Osteoblast (primary cell): ENCODE results near the gene SLC2A11. TPM values are rescaled to one million over a fixed set of nuclear protein-coding genes. Genes with fewer than 3 reads are reported as not detected.

Source experiments
- DNase-seq: peaks from one replicate; pipeline ENCODE4 v3.0.0; 2011; ENCODE audit warnings: low spot score, mixed read lengths; ENCODE audit not compliant: insufficient read length; ENCODE audit errors: missing footprints
- H2AFZ ChIP-seq: 2 replicates; pipeline ENCODE4 v1.6.0; 2011; ENCODE audit warnings: mild to moderate bottlenecking, low read length
- H3K27ac ChIP-seq: 2 replicates; pipeline ENCODE4 v1.5.1; 2011; ENCODE audit warnings: mild to moderate bottlenecking, low read depth, low read length, moderate library complexity
- H3K27me3 ChIP-seq: 2 replicates; pipeline ENCODE4 v1.6.0; 2012; ENCODE audit warnings: mild to moderate bottlenecking, control low read depth, inconsistent platforms, low read length, moderate library complexity; ENCODE audit not compliant: insufficient read depth
- H3K36me3 ChIP-seq: 2 replicates; pipeline ENCODE4 v1.5.1; 2011; ENCODE audit warnings: mild to moderate bottlenecking, low read length, control low read depth, moderate library complexity; ENCODE audit not compliant: insufficient read depth
- H3K4me1 ChIP-seq: 2 replicates; pipeline ENCODE4 v1.5.1; 2011; ENCODE audit warnings: mild to moderate bottlenecking, low read length, control low read depth, moderate library complexity; ENCODE audit not compliant: insufficient read depth
- H3K4me2 ChIP-seq: 2 replicates; pipeline ENCODE4 v1.6.0; 2011; ENCODE audit warnings: mild to moderate bottlenecking, low read length; ENCODE audit not compliant: insufficient read depth
- H3K4me3 ChIP-seq: fragments of 200-600 bp; sonication (generic); 3 replicates; pipeline ENCODE4 v1.5.1; 2012; ENCODE audit warnings: mild to moderate bottlenecking, low read length, inconsistent platforms; ENCODE audit not compliant: insufficient read depth
- H3K79me2 ChIP-seq: 2 replicates; pipeline ENCODE4 v1.6.0; 2012; ENCODE audit warnings: mild to moderate bottlenecking, low read length, control low read depth, inconsistent platforms; ENCODE audit not compliant: insufficient read depth
- H3K9me3 ChIP-seq: 2 replicates; pipeline ENCODE4 v1.5.1; 2011; ENCODE audit warnings: low read depth, low read length, control low read depth
- H4K20me1 ChIP-seq: 2 replicates; pipeline ENCODE4 v1.6.0; 2012; ENCODE audit warnings: mild to moderate bottlenecking, low read length, control low read depth; ENCODE audit not compliant: insufficient read depth
- total RNA-seq: library from RNA; depleted of rRNA; stranded (reverse); fragments of >200 nt; gene quantifications from 2 replicates; pipeline ENCODE4 v1.2.3, GENCODE V29; 2012
- TF ChIP-seq, protein P1 (sequence below): IDR thresholded peaks from 2 replicates; pipeline ENCODE4 v1.5.1; 2011; ENCODE audit warnings: mild to moderate bottlenecking, low read depth, low read length, moderate library complexity; ENCODE audit errors: extremely low read depth

The SLC2A11 gene
- total RNA-seq, 1 donor = 14.1 TPM

DNA sequence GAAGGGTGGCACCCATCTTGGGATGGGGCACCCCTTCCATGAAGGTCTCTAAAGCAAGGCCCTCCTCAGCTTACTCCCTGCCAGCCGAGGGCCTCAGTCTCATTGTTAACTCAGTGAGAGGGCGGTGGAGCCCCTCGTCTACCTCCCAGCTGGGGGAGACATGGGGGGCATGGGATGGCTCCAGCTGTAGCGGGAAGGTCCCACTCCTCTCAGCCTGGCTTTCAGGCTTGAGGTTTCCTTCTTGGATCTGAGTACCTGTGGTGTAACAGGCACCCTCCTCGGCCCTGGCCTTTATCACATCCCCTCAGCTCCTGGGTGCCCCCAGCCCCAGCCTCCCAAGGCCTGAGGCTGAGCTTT, 38.5 kb downstream of the SLC2A11 start:
- Histone ChIP-seq H3K4me1 (peaks cover 11% of the 10 kb centered on the region), H3K27ac (no peak overlapping the region), H3K27me3 (no peaks in the 10 kb centered on the region), H3K36me3 (peaks cover 15% of the 10 kb centered on the region), H3K4me3 (no peak overlapping the region), H4K20me1 (peaks cover 16% of the 10 kb centered on the region), H3K9me3 (no peaks in the 10 kb centered on the region), H3K79me2 (peaks cover 22% of the 10 kb centered on the region), H3K4me2 (no peak overlapping the region), H2AFZ (no peak overlapping the region)
- DNase-seq = peak; percentile 15
- TF ChIP-seq, protein P1, sequence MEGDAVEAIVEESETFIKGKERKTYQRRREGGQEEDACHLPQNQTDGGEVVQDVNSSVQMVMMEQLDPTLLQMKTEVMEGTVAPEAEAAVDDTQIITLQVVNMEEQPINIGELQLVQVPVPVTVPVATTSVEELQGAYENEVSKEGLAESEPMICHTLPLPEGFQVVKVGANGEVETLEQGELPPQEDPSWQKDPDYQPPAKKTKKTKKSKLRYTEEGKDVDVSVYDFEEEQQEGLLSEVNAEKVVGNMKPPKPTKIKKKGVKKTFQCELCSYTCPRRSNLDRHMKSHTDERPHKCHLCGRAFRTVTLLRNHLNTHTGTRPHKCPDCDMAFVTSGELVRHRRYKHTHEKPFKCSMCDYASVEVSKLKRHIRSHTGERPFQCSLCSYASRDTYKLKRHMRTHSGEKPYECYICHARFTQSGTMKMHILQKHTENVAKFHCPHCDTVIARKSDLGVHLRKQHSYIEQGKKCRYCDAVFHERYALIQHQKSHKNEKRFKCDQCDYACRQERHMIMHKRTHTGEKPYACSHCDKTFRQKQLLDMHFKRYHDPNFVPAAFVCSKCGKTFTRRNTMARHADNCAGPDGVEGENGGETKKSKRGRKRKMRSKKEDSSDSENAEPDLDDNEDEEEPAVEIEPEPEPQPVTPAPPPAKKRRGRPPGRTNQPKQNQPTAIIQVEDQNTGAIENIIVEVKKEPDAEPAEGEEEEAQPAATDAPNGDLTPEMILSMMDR = no peak

DNA sequence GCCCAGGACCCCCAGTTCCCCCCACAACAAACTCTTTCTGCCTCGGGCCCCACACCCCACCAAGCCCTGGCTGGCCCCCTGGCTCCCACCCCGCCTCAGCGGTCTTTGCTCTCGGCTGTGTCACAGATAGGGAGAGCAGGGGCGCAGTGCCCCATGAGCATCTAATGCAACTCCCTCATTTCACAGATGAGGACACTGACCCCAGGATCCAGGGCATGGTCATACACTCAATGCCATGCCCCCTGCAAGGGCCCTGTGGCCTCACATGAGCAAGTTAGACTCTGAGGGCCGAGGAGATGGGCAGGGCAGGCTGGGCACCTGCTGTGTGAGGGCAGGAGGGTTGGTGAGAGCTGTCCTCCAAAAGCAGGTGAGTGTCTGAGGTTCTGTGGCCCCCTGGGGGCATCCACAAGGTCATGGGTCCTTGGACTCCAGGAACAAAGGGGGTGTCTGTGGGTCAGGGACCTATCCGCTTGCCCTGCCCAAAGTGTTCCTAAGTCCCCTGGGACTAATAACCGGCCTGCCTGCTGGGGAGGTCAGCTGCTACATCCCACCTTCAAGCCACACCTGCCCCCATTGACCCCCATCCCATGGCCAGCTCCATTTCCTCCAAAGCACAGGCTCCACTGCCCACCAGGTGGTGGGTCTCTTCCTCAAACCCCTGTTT, 39.0 kb downstream of the SLC2A11 start:
- Histone ChIP-seq H2AFZ (no peak overlapping the region), H3K27me3 (no peaks in the 10 kb centered on the region), H3K79me2 (peaks cover 22% of the 10 kb centered on the region), H3K4me2 (no peak overlapping the region), H4K20me1 (peaks cover 16% of the 10 kb centered on the region), H3K27ac (no peak overlapping the region), H3K4me1 (peaks cover 11% of the 10 kb centered on the region), H3K4me3 (no peak overlapping the region), H3K36me3 (peaks cover 15% of the 10 kb centered on the region), H3K9me3 (no peaks in the 10 kb centered on the region)
- DNase-seq = peak; percentile 71
- TF ChIP-seq, protein P1 = no peak

DNA sequence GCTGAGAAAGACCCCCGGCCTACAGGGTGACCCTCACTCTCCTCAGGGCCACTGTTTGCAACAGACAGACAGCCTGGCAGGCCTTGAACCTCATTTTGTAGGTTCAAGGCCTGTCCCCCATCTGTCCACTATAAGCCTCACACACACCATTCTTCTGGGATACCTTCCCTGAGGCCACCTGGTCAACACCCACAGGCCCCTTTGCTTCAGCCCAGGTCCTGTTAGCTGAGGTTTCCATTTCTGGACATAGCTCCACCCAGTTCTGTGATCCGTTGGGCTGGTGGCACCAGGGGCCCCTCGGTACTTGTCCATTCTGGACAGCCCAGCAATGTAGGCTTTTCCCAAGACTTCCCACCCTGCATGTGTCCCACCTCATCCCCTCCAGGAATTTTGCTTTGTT, 39.6 kb downstream of the SLC2A11 start:
- H3K4me3 ChIP-seq = no peak overlapping the region
- no peak overlapping the region for H2AFZ ChIP-seq
- no peaks in the 10 kb centered on the region for H3K9me3 ChIP-seq
- peaks cover 15% of the 10 kb centered on the region for H3K36me3 ChIP-seq
- H3K79me2 ChIP-seq = peaks cover 22% of the 10 kb centered on the region
- peaks cover 11% of the 10 kb centered on the region for H3K4me1 ChIP-seq
- H4K20me1 ChIP-seq = peaks cover 16% of the 10 kb centered on the region
- H3K27ac ChIP-seq = no peak overlapping the region
- no peak overlapping the region for H3K4me2 ChIP-seq
- peak; percentile 38 for DNase-seq
- H3K27me3 ChIP-seq = no peaks in the 10 kb centered on the region
- TF ChIP-seq, protein P1 = no peak

GRCh38 chr22:23898006-23898974, 40.6 kb downstream of the SLC2A11 start:
- peak; percentile 57 for DNase-seq
- Histone ChIP-seq H3K4me1 (peaks cover 11% of the 10 kb centered on the region), H3K4me3 (no peak overlapping the region), H3K9me3 (no peaks in the 10 kb centered on the region), H3K27ac (no peak overlapping the region), H3K4me2 (no peak overlapping the region), H3K79me2 (peaks cover 22% of the 10 kb centered on the region), H4K20me1 (peaks cover 16% of the 10 kb centered on the region), H2AFZ (no peak overlapping the region), H3K27me3 (no peaks in the 10 kb centered on the region), H3K36me3 (peaks cover 15% of the 10 kb centered on the region)
- TF ChIP-seq, protein P1 = no peak
